Measurements from ENCODE around the gene VN1R5. TPM values are rescaled to one million over a fixed set of nuclear protein-coding genes. Genes with fewer than 3 reads are reported as not detected.
"Not testable (repeated sequence)": the region's sequence is repeated elsewhere in the genome, so short reads cannot be mapped to it uniquely, and the experiment has no call there.

The VN1R5 gene
- total RNA-seq, 1 donor from 2014 or later: not detected

DNA sequence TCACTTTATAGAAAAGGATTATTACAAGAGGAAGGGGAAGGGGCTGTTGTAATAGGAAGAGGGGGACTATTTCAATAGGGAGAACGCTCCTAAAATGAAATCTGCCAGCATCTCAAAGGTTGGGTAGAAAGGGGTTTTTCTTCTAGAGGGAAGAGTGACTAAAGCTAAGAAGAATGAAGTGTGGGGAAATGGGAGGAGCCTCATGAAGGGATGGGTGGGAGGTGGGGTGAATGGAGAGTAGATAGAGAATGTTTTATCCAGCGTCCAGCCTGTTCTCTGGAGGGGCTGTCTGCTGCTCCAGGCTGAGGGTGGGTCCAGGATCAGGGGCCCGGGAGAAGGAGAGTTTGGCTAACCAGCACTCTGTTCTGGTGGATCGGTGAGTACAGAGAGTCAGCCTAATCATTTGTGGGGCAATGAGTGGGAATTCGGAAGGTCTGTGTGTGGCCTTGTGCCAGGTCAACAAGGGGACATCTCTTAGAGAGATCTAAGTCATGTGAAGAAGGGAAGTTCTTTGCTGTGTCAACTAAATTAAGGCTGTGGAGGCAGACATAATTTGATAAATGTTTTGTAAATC lies 25.2 kb downstream of the VN1R5 start:
- no peaks in the 10 kb centered on the region for H3K4me1 Mint-ChIP-seq (ENCODE audit: low read depth)
- H3K27me3 Mint-ChIP-seq (ENCODE audit: insufficient read depth): peaks cover 2% of the 10 kb centered on the region
- H3K27ac Mint-ChIP-seq: no peak overlapping the region
- H3K36me3 Mint-ChIP-seq (ENCODE audit: low read depth): no peaks in the 10 kb centered on the region
- H3K4me3 Mint-ChIP-seq: no peak overlapping the region
- H3K9me3 Mint-ChIP-seq: peaks cover 10% of the 10 kb centered on the region
- intact Hi-C loops (cut with micrococcal nuclease): no loop called here
- DNase-seq (ENCODE audit: low spot score): no peak

- Mint-ChIP-seq H3K27ac (no peak overlapping the region), H3K27me3 (ENCODE audit: insufficient read depth) (peaks cover under 1% of the 10 kb centered on the region), H3K9me3 (peaks cover 33% of the 10 kb centered on the region), H3K36me3 (ENCODE audit: low read depth) (no peaks in the 10 kb centered on the region), H3K4me1 (ENCODE audit: low read depth) (no peaks in the 10 kb centered on the region), H3K4me3 (no peak overlapping the region)
- intact Hi-C loops (cut with micrococcal nuclease): no loop called here
- DNase-seq (ENCODE audit: low spot score): no peak
These were observed 30.3 kb downstream of the VN1R5 start for GRCh38 chr1:247286134-247286670.

- intact Hi-C loops (cut with micrococcal nuclease): no loop called here
- Mint-ChIP-seq H3K27ac (no peak overlapping the region), H3K4me3 (no peak overlapping the region), H3K9me3 (peaks cover 33% of the 10 kb centered on the region), H3K36me3 (ENCODE audit: low read depth) (no peaks in the 10 kb centered on the region), H3K27me3 (ENCODE audit: insufficient read depth) (peaks cover 1% of the 10 kb centered on the region), H3K4me1 (ENCODE audit: low read depth) (no peaks in the 10 kb centered on the region)
- no peak for DNase-seq (ENCODE audit: low spot score)
These were observed 31.6 kb downstream of the VN1R5 start for GRCh38 chr1:247287460-247287859.

- peaks cover 33% of the 10 kb centered on the region for H3K9me3 Mint-ChIP-seq
- DNase-seq (ENCODE audit: low spot score): no peak
- intact Hi-C loops (cut with micrococcal nuclease): no loop called here
- H3K36me3 Mint-ChIP-seq (ENCODE audit: low read depth): no peaks in the 10 kb centered on the region
- no peak overlapping the region for H3K4me3 Mint-ChIP-seq
- no peaks in the 10 kb centered on the region for H3K4me1 Mint-ChIP-seq (ENCODE audit: low read depth)
- H3K27me3 Mint-ChIP-seq (ENCODE audit: insufficient read depth): peaks cover 1% of the 10 kb centered on the region
- H3K27ac Mint-ChIP-seq: no peak overlapping the region
These were observed 32.5 kb downstream of the VN1R5 start for GRCh38 chr1:247288341-247288740.

GRCh38 chr1:247289274-247289892 lies 33.5 kb downstream of the VN1R5 start:
- H3K36me3 Mint-ChIP-seq (ENCODE audit: low read depth); H3K4me1 Mint-ChIP-seq (ENCODE audit: low read depth); H3K27me3 Mint-ChIP-seq (ENCODE audit: insufficient read depth); DNase-seq (ENCODE audit: low spot score); H3K4me3 Mint-ChIP-seq; H3K27ac Mint-ChIP-seq; intact Hi-C loops (cut with micrococcal nuclease): not testable (repeated sequence)
- H3K9me3 Mint-ChIP-seq: peaks cover 33% of the 10 kb centered on the region

- Mint-ChIP-seq H3K9me3 (peaks cover 33% of the 10 kb centered on the region), H3K4me1 (ENCODE audit: low read depth) (no peaks in the 10 kb centered on the region), H3K27ac (no peak overlapping the region), H3K36me3 (ENCODE audit: low read depth) (no peaks in the 10 kb centered on the region), H3K27me3 (ENCODE audit: insufficient read depth) (peaks cover 1% of the 10 kb centered on the region), H3K4me3 (no peak overlapping the region)
- intact Hi-C loops (cut with micrococcal nuclease): no loop called here
- no peak for DNase-seq (ENCODE audit: low spot score)
These were observed 34.7 kb downstream of the VN1R5 start for GRCh38 chr1:247290576-247290975.

DNA sequence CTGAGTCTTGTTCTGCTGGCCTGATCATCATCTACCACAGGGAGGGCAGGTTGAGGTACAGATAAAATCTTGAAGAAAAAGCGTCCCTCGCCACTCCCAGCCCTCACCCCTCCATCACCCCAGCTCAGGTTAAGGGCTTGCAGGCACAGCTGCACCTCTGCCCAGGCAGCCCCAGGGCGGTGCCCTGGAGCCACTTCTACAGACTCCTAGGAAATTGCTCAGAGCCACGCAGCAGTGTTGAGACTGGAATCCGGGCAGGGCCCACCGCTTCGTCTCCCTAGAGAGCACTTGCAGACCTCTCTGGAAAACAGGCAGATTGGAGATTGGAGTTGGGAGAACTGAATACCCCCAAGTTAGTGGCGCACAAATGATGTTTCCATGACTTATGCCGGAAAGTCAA lies 35.3 kb downstream of the VN1R5 start:
- H3K27me3 Mint-ChIP-seq (ENCODE audit: insufficient read depth): peaks cover 1% of the 10 kb centered on the region
- intact Hi-C loops (cut with micrococcal nuclease): no loop called here
- no peaks in the 10 kb centered on the region for H3K4me1 Mint-ChIP-seq (ENCODE audit: low read depth)
- H3K36me3 Mint-ChIP-seq (ENCODE audit: low read depth): no peaks in the 10 kb centered on the region
- H3K27ac Mint-ChIP-seq: no peak overlapping the region
- peaks cover 28% of the 10 kb centered on the region for H3K9me3 Mint-ChIP-seq
- no peak for DNase-seq (ENCODE audit: low spot score)
- H3K4me3 Mint-ChIP-seq: no peak overlapping the region

DNA sequence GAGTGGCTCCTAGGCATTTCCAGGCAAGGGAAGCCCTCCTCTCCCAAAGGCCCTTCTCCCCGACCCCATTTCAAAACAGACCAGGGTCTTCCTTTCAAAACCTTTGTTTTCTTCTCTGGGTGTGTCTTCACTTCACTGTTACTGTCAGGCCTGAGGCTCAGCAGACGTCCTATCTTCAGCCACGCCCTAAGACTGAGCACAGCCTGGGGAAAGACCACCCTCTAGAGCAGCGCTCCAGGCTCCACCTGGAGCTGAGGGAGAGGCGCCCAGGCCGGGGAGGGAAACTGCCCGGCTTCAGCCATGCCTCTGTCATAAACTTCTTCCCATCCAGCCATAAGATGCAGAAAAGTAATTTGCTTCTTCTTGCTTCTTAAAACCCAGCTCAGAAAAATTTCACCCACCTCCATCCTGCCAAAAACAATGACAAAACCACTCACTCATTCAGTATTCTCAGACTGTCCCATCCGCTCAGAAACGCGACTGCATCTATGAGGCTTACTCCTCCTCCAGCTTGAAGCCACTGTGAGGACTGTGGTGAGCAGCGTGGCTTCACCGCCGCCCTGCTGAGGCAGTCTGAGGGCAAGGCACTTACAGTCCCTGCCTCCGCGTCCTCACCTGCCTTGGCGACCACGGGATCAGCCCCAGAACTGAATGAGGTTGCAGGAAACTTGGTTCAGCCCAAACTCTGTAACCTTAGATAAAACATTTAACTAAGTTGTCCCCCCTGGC lies 36.1 kb downstream of the VN1R5 start:
- intact Hi-C loops (cut with micrococcal nuclease): no loop called here
- Mint-ChIP-seq H3K27me3 (ENCODE audit: insufficient read depth) (peaks cover 1% of the 10 kb centered on the region), H3K4me3 (no peak overlapping the region), H3K27ac (no peak overlapping the region), H3K36me3 (ENCODE audit: low read depth) (no peaks in the 10 kb centered on the region), H3K9me3 (peaks cover 25% of the 10 kb centered on the region), H3K4me1 (ENCODE audit: low read depth) (no peaks in the 10 kb centered on the region)
- no peak for DNase-seq (ENCODE audit: low spot score)

- H3K27me3 Mint-ChIP-seq (ENCODE audit: insufficient read depth): peaks cover 1% of the 10 kb centered on the region
- no peak overlapping the region for H3K27ac Mint-ChIP-seq
- no peak for DNase-seq (ENCODE audit: low spot score)
- H3K36me3 Mint-ChIP-seq (ENCODE audit: low read depth): no peaks in the 10 kb centered on the region
- peaks cover 15% of the 10 kb centered on the region for H3K9me3 Mint-ChIP-seq
- no peak overlapping the region for H3K4me3 Mint-ChIP-seq
- intact Hi-C loops (cut with micrococcal nuclease): no loop called here
- no peaks in the 10 kb centered on the region for H3K4me1 Mint-ChIP-seq (ENCODE audit: low read depth)
These were observed 37.2 kb downstream of the VN1R5 start for GRCh38 chr1:247293047-247293446.

GRCh38 chr1:247294282-247294681 lies 38.4 kb downstream of the VN1R5 start:
- intact Hi-C loops (cut with micrococcal nuclease): no loop called here
- Mint-ChIP-seq H3K36me3 (ENCODE audit: low read depth) (no peaks in the 10 kb centered on the region), H3K27ac (no peak overlapping the region)

GRCh38 chr1:247295274-247295684 lies 39.4 kb downstream of the VN1R5 start:
- H3K4me1 Mint-ChIP-seq (ENCODE audit: low read depth): no peaks in the 10 kb centered on the region
- no peak overlapping the region for H3K27ac Mint-ChIP-seq
- no peaks in the 10 kb centered on the region for H3K36me3 Mint-ChIP-seq (ENCODE audit: low read depth)
- intact Hi-C loops (cut with micrococcal nuclease): no loop called here
- no peaks in the 10 kb centered on the region for H3K9me3 Mint-ChIP-seq
- peaks cover 1% of the 10 kb centered on the region for H3K27me3 Mint-ChIP-seq (ENCODE audit: insufficient read depth)
- no peak overlapping the region for H3K4me3 Mint-ChIP-seq
- DNase-seq (ENCODE audit: low spot score): no peak

More at GRCh38 chr1:247294282-247294681, 38.4 kb downstream of the VN1R5 start:
- H3K9me3 Mint-ChIP-seq: peaks cover 5% of the 10 kb centered on the region
- H3K4me3 Mint-ChIP-seq: no peak overlapping the region
- peaks cover 1% of the 10 kb centered on the region for H3K27me3 Mint-ChIP-seq (ENCODE audit: insufficient read depth)
- no peak for DNase-seq (ENCODE audit: low spot score)
- H3K4me1 Mint-ChIP-seq (ENCODE audit: low read depth): no peaks in the 10 kb centered on the region

GRCh38 chr1:247295746-247296145 lies 39.9 kb downstream of the VN1R5 start:
- no peaks in the 10 kb centered on the region for H3K4me1 Mint-ChIP-seq (ENCODE audit: low read depth)
- H3K27me3 Mint-ChIP-seq (ENCODE audit: insufficient read depth): peaks cover 1% of the 10 kb centered on the region
- H3K4me3 Mint-ChIP-seq: no peak overlapping the region
- intact Hi-C loops (cut with micrococcal nuclease): no loop called here
- no peak overlapping the region for H3K27ac Mint-ChIP-seq
- H3K9me3 Mint-ChIP-seq: no peaks in the 10 kb centered on the region
- DNase-seq (ENCODE audit: low spot score): no peak
- no peaks in the 10 kb centered on the region for H3K36me3 Mint-ChIP-seq (ENCODE audit: low read depth)

- Mint-ChIP-seq H3K4me1 (ENCODE audit: low read depth) (no peaks in the 10 kb centered on the region), H3K36me3 (ENCODE audit: low read depth) (no peaks in the 10 kb centered on the region), H3K27ac (no peak overlapping the region), H3K27me3 (ENCODE audit: insufficient read depth) (no peaks in the 10 kb centered on the region), H3K9me3 (no peaks in the 10 kb centered on the region), H3K4me3 (no peak overlapping the region)
- intact Hi-C loops (cut with micrococcal nuclease): no loop called here
- no peak for DNase-seq (ENCODE audit: low spot score)
These were observed 40.8 kb downstream of the VN1R5 start for GRCh38 chr1:247296599-247297180.
